Lower lobe of right lung (tissue), 2 donors: ENCODE data around the gene HUWE1. TPM values are rescaled to one million over a fixed set of nuclear protein-coding genes. Genes with fewer than 3 reads are reported as not detected.

ENCODE experiments used
- ATAC-seq, 2 donors: fragments of 200-7000 bp; cut with Tn5 transposase; one replicate each; pipeline ENCODE4 v1.9.1; 2020 to 2022; ENCODE audit warnings: mild to moderate bottlenecking in 2 of 2, moderate library complexity in 2 of 2
- DNase-seq: peaks from one replicate; pipeline ENCODE4 v3.0.0-alpha.2; 2020
- H3K27ac ChIP-seq: fragments of 200-600 bp; one replicate; pipeline ENCODE4 v1.8.0; 2022
- H3K27me3 ChIP-seq: fragments of 200-600 bp; one replicate; pipeline ENCODE4 v1.8.0; 2022; ENCODE audit warnings: low read depth
- H3K36me3 ChIP-seq: fragments of 200-600 bp; one replicate; pipeline ENCODE4 v1.8.0; 2022; ENCODE audit warnings: mild to moderate bottlenecking
- H3K4me1 ChIP-seq: fragments of 200-600 bp; one replicate; pipeline ENCODE4 v1.8.0; 2022
- H3K4me3 ChIP-seq: fragments of 200-600 bp; one replicate; pipeline ENCODE4 v1.8.0; 2022; ENCODE audit warnings: mild to moderate bottlenecking
- H3K9me3 ChIP-seq: fragments of 200-600 bp; one replicate; pipeline ENCODE4 v1.8.0; 2022
- CTCF ChIP-seq: fragments of 200-600 bp; IDR thresholded peaks from one replicate; pipeline ENCODE4 v1.8.0; 2022; ENCODE audit warnings: antibody characterized with exemption, mild to moderate bottlenecking
- intact Hi-C: fragments of 100-400 bp; cut with DNase I; formaldehyde crosslinking; loops from one replicate; pipeline ENCODE4 v1.11.0; 2022
- total RNA-seq: library from RNA; stranded (reverse); fragmentation: NEBNext Ultra II Directional; extraction: Animal tissue kit (Norgen Biotek cat#: 25700); gene quantifications from one replicate; pipeline ENCODE4 v1.2.1, GENCODE V29; 2021
- donor health status: DM: no; HTN: yes; CAD: no; lungs with severe emphysema.

The HUWE1 gene
- total RNA-seq, 1 donor from 2014 or later, result 162 TPM

- H3K9me3 ChIP-seq, result no peaks in the 10 kb centered on the region
- no peaks in the 10 kb centered on the region for H3K4me1 ChIP-seq
- no peak overlapping the region for H3K27ac ChIP-seq
- ATAC-seq, result no peak
- H3K4me3 ChIP-seq, result no peak overlapping the region
- no peaks in the 10 kb centered on the region for H3K27me3 ChIP-seq
- intact Hi-C loops, result no loop called here
- H3K36me3 ChIP-seq, result peaks cover 83% of the 10 kb centered on the region
- DNase-seq, result no peak
- no peak for TF ChIP-seq CTCF
Observed at GRCh38 chrX:53631156-53631555, 55.4 kb downstream of the HUWE1 start.

- no peak overlapping the region for H3K27ac ChIP-seq
- ATAC-seq, result no peak
- no peaks in the 10 kb centered on the region for H3K27me3 ChIP-seq
- no peak for DNase-seq
- no peak overlapping the region for H3K4me3 ChIP-seq
- TF ChIP-seq CTCF, result no peak
- no peaks in the 10 kb centered on the region for H3K9me3 ChIP-seq
- intact Hi-C loops, result no loop called here
- H3K36me3 ChIP-seq, result peaks cover 80% of the 10 kb centered on the region
- H3K4me1 ChIP-seq, result no peaks in the 10 kb centered on the region
Observed at GRCh38 chrX:53630261-53630660, 56.3 kb downstream of the HUWE1 start.

- ATAC-seq (no peak), DNase-seq (no peak)
- intact Hi-C loops, result no loop called here
- Histone ChIP-seq H3K9me3 (no peaks in the 10 kb centered on the region), H3K4me3 (no peak overlapping the region), H3K27me3 (no peaks in the 10 kb centered on the region), H3K4me1 (no peaks in the 10 kb centered on the region), H3K27ac (no peak overlapping the region), H3K36me3 (peaks cover 85% of the 10 kb centered on the region)
- TF ChIP-seq CTCF, result no peak
Observed at GRCh38 chrX:53622431-53622830, 64.1 kb downstream of the HUWE1 start.

GRCh38 chrX:53621418-53621986 lies 65.0 kb downstream of the HUWE1 start:
- H3K36me3 ChIP-seq, result peaks cover 85% of the 10 kb centered on the region

GRCh38 chrX:53616946-53617345 lies 69.6 kb downstream of the HUWE1 start:
- H3K36me3 ChIP-seq, result peaks cover 86% of the 10 kb centered on the region
- H3K27ac ChIP-seq, result no peak overlapping the region
- H3K27me3 ChIP-seq, result no peaks in the 10 kb centered on the region
- no peak for TF ChIP-seq CTCF
- no peak for DNase-seq
- H3K4me3 ChIP-seq, result no peak overlapping the region
- no peaks in the 10 kb centered on the region for H3K4me1 ChIP-seq
- no peak for ATAC-seq
- no peaks in the 10 kb centered on the region for H3K9me3 ChIP-seq
- intact Hi-C loops, result no loop called here

More at GRCh38 chrX:53621418-53621986, 65.0 kb downstream of the HUWE1 start:
- no peak for TF ChIP-seq CTCF
- no peak for ATAC-seq
- Histone ChIP-seq H3K4me1 (no peaks in the 10 kb centered on the region), H3K4me3 (no peak overlapping the region), H3K9me3 (no peaks in the 10 kb centered on the region), H3K27me3 (no peaks in the 10 kb centered on the region), H3K27ac (no peak overlapping the region)
- intact Hi-C loops, result no loop called here
- DNase-seq, result no peak
